A673 (cell line): ENCODE results near the gene SMAGP. TPM values are rescaled to one million over a fixed set of nuclear protein-coding genes. Genes with fewer than 3 reads are reported as not detected.

Experiments
- BruUV-seq: library from RNA; stranded (reverse); fragments of 400-500 nt; replicated peaks from 2 replicates; lab custom pipeline; 2021; lab: Mats Ljungman, UMichigan
- CTCF ChIA-PET: fragments of 300-600 bp; sonication (Branson Sonifier 250); formaldehyde crosslinking; loops from one replicate; lab custom pipeline; 2022; ENCODE audit warnings: antibody characterized with exemption; lab: Charles Lee
- POLR2A ChIA-PET: fragments of 300-600 bp; sonication (Branson Sonifier 250); formaldehyde crosslinking; loops from one replicate; lab custom pipeline; 2022; ENCODE audit warnings: antibody characterized with exemption; ENCODE audit not compliant: low non-redundant PET; lab: Charles Lee
- DNase-seq: peaks from one replicate; pipeline ENCODE4 v3.0.0-alpha.2; 2015; ENCODE audit warnings: low spot score
- H3K27ac ChIP-seq: fragments of 200-600 bp; sonication (generic); 2 replicates; pipeline ENCODE4 v1.5.1; 2016; ENCODE audit warnings: mixed run types, low read depth, mild to moderate bottlenecking, mixed read lengths, antibody characterized with exemption, low read length; ENCODE audit not compliant: poor library complexity, severe bottlenecking
- H3K27me3 ChIP-seq: fragments of 200-600 bp; sonication (generic); replicated peaks from 2 replicates; pipeline ENCODE4 v1.6.1; 2017; ENCODE audit warnings: mixed run types, low read depth, mild to moderate bottlenecking, mixed read lengths, antibody characterized with exemption, low read length; ENCODE audit not compliant: insufficient read depth, poor library complexity
- H3K36me3 ChIP-seq: fragments of 200-600 bp; sonication (generic); 2 replicates; pipeline ENCODE4 v1.6.1; 2016; ENCODE audit warnings: mixed run types, mild to moderate bottlenecking, mixed read lengths, antibody characterized with exemption, low read length; ENCODE audit not compliant: insufficient read depth, poor library complexity, severe bottlenecking
- H3K4me1 ChIP-seq: fragments of 200-600 bp; sonication (generic); 2 replicates; pipeline ENCODE4 v1.6.1; 2017; ENCODE audit warnings: mixed run types, mild to moderate bottlenecking, mixed read lengths, antibody characterized with exemption, low read length; ENCODE audit not compliant: insufficient read depth, poor library complexity, severe bottlenecking
- H3K4me3 ChIP-seq: fragments of 200-600 bp; sonication (generic); 2 replicates; pipeline ENCODE4 v1.5.1; 2016; ENCODE audit warnings: low read depth, mixed run types, mild to moderate bottlenecking, mixed read lengths, low read length; ENCODE audit not compliant: poor library complexity, severe bottlenecking
- H3K9me3 ChIP-seq: fragments of 200-600 bp; sonication (generic); 2 replicates; pipeline ENCODE4 v1.6.1; 2016; ENCODE audit warnings: mixed run types, low read depth, mild to moderate bottlenecking, mixed read lengths, antibody characterized with exemption, low read length; ENCODE audit not compliant: poor library complexity, severe bottlenecking
- CTCF ChIP-seq: fragments of 300-800, 200-600 bp; sonication (generic); conservative IDR thresholded peaks from 2 replicates; pipeline ENCODE4 v1.5.1; 2017; ENCODE audit warnings: low read depth, mild to moderate bottlenecking, antibody characterized with exemption, low read length, moderate library complexity, mixed read lengths
- EZH2 ChIP-seq: fragments of 200-600 bp; sonication (generic); IDR thresholded peaks from 2 replicates; pipeline ENCODE4 v1.6.1; 2017; ENCODE audit warnings: borderline replicate concordance, low read depth, mild to moderate bottlenecking, mixed read lengths, antibody characterized with exemption, low read length; ENCODE audit not compliant: poor library complexity, severe bottlenecking
- intact Hi-C: fragments of 100-400 bp; cut with micrococcal nuclease; formaldehyde crosslinking; loops from one replicate; pipeline ENCODE4 v1.10.0; 2022; ENCODE audit not compliant: unreplicated experiment
- total RNA-seq: library from RNA; stranded (reverse); gene quantifications from 2 replicates; pipeline ENCODE4 v1.2.3, GENCODE V29; 2021

The SMAGP gene
- total RNA-seq, 1 experiment from 2014 or later, result 26.5 TPM

GRCh38 chr12:51245476-51246253 is 24.6 kb downstream of the SMAGP start:
- TF ChIP-seq EZH2 (no peak), CTCF (no peak)
- Histone ChIP-seq H3K27me3 (no peaks in the 10 kb centered on the region), H3K4me3 (no peak overlapping the region), H3K27ac (peak overlapping the region; percentile 77), H3K4me1 (peaks cover 27% of the 10 kb centered on the region), H3K9me3 (no peaks in the 10 kb centered on the region), H3K36me3 (peaks cover 47% of the 10 kb centered on the region)
- ChIA-PET POLR2A (interaction anchor here (0.6 kb wide), 1 partner anchor 28 kb away, joined by 6 read pairs; the partner anchor contains the start of gene POU6F1), CTCF (no interaction called here)
- BruUV-seq, result TSS peak; percentile 79
- DNase-seq, result no peak
- intact Hi-C loops, result no loop called here

- no TSS peak for BruUV-seq
- Histone ChIP-seq H3K4me1 (peaks cover 35% of the 10 kb centered on the region), H3K4me3 (no peak overlapping the region), H3K27me3 (no peaks in the 10 kb centered on the region), H3K9me3 (no peaks in the 10 kb centered on the region), H3K27ac (no peak overlapping the region), H3K36me3 (peaks cover 54% of the 10 kb centered on the region)
- TF ChIP-seq CTCF (no peak), EZH2 (no peak)
- intact Hi-C loops, result no loop called here
- no peak for DNase-seq
- POLR2A ChIA-PET, result no interaction called here
- CTCF ChIA-PET, result no interaction called here
Measured at GRCh38 chr12:51244269-51244668, 25.9 kb downstream of the SMAGP start.

GRCh38 chr12:51242876-51243275 is 27.3 kb downstream of the SMAGP start:
- peaks cover 33% of the 10 kb centered on the region for H3K4me1 ChIP-seq
- ChIA-PET CTCF (no interaction called here), POLR2A (interaction anchor here (0.6 kb wide), 1 partner anchor 215 kb away, joined by 5 read pairs; no protein-coding TSS in a partner anchor)
- H3K27me3 ChIP-seq, result no peaks in the 10 kb centered on the region
- TF ChIP-seq CTCF (no peak), EZH2 (no peak)
- no peak for DNase-seq
- BruUV-seq, result TSS peak; percentile 9
- H3K9me3 ChIP-seq, result no peaks in the 10 kb centered on the region
- H3K27ac ChIP-seq, result no peak overlapping the region
- intact Hi-C loops, result no loop called here
- H3K36me3 ChIP-seq, result peaks cover 54% of the 10 kb centered on the region
- H3K4me3 ChIP-seq, result no peak overlapping the region
